ENCODE measurements around the gene OVCH2. TPM values are rescaled to one million over a fixed set of nuclear protein-coding genes. Genes with fewer than 3 reads are reported as not detected.
"Not testable (repeated sequence)": the region's sequence is repeated elsewhere in the genome, so short reads cannot be mapped to it uniquely, and the experiment has no call there.

OVCH2 gene
- 1 to 10 TPM in 3 of 4 donors, not detected in 1; 4.6 to 7.7 (median 6.1) TPM for polyA plus RNA-seq (ENCODE audit: insufficient read length in 4 of 4)

- no peak for DNase-seq (ENCODE audit: low read depth in 4 of 4, low spot score in 3 of 4)
Measured at GRCh38 chr11:7706377-7706776, at the start of gene OVCH2. TSS of gene OVCH2 (minus strand) at chr11:7706477. CDS start at chr11:7706394, 83 bp downstream.

GRCh38 chr11:7749456-7749855 is 43.2 kb upstream of the OVCH2 start:
- no peak for DNase-seq (ENCODE audit: low read depth in 4 of 4, low spot score in 3 of 4)

- not testable (repeated sequence) for DNase-seq (ENCODE audit: low read depth in 4 of 4, low spot score in 3 of 4)
Measured at GRCh38 chr11:7734767-7735166, 28.5 kb upstream of the OVCH2 start.

GRCh38 chr11:7714786-7715185 is 8.5 kb upstream of the OVCH2 start:
- no peak for DNase-seq (ENCODE audit: low read depth in 4 of 4, low spot score in 3 of 4)

GRCh38 chr11:7703740-7704139 is 2.5 kb downstream of the OVCH2 start:
- DNase-seq (ENCODE audit: low read depth in 4 of 4, low spot score in 3 of 4): no peak

GRCh38 chr11:7696424-7696823 is 9.9 kb downstream of the OVCH2 start:
- DNase-seq (ENCODE audit: low read depth in 4 of 4, low spot score in 3 of 4): no peak

GRCh38 chr11:7694235-7694634 is 12.0 kb downstream of the OVCH2 start:
- no peak for DNase-seq (ENCODE audit: low read depth in 4 of 4, low spot score in 3 of 4)

- no peak for DNase-seq (ENCODE audit: low read depth in 4 of 4, low spot score in 3 of 4)
Measured at GRCh38 chr11:7692426-7692825, 13.9 kb downstream of the OVCH2 start.

- no peak for DNase-seq (ENCODE audit: low read depth in 4 of 4, low spot score in 3 of 4)
Measured at GRCh38 chr11:7691759-7692350, 14.4 kb downstream of the OVCH2 start.

GRCh38 chr11:7690648-7691047 is 15.6 kb downstream of the OVCH2 start:
- DNase-seq (ENCODE audit: low read depth in 4 of 4, low spot score in 3 of 4): no peak

- DNase-seq (ENCODE audit: low read depth in 4 of 4, low spot score in 3 of 4): no peak
Measured at GRCh38 chr11:7689239-7689638, 17.0 kb downstream of the OVCH2 start.

- DNase-seq (ENCODE audit: low read depth in 4 of 4, low spot score in 3 of 4): no peak
Measured at GRCh38 chr11:7688238-7688826, 17.9 kb downstream of the OVCH2 start.

- no peak for DNase-seq (ENCODE audit: low read depth in 4 of 4, low spot score in 3 of 4)
Measured at GRCh38 chr11:7687386-7687785, 18.9 kb downstream of the OVCH2 start.

- DNase-seq (ENCODE audit: low read depth in 4 of 4, low spot score in 3 of 4): no peak
Measured at GRCh38 chr11:7686761-7687160, 19.5 kb downstream of the OVCH2 start.

GRCh38 chr11:7683571-7683970 is 22.7 kb downstream of the OVCH2 start:
- DNase-seq (ENCODE audit: low read depth in 4 of 4, low spot score in 3 of 4): no peak

GRCh38 chr11:7677796-7678201 is 28.5 kb downstream of the OVCH2 start:
- no peak for DNase-seq (ENCODE audit: low read depth in 4 of 4, low spot score in 3 of 4)

- no peak for DNase-seq (ENCODE audit: low read depth in 4 of 4, low spot score in 3 of 4)
Measured at GRCh38 chr11:7677071-7677470, 29.2 kb downstream of the OVCH2 start.

- no peak for DNase-seq (ENCODE audit: low read depth in 4 of 4, low spot score in 3 of 4)
Measured at GRCh38 chr11:7675631-7676030, 30.6 kb downstream of the OVCH2 start.

- DNase-seq (ENCODE audit: low read depth in 4 of 4, low spot score in 3 of 4): peak in 1 of 4 donors; percentile 46
Measured at GRCh38 chr11:7673724-7674434, 32.4 kb downstream of the OVCH2 start.

- peak in 1 of 4 donors; percentile 37 for DNase-seq (ENCODE audit: low read depth in 4 of 4, low spot score in 3 of 4)
Measured at GRCh38 chr11:7672960-7673723, 33.1 kb downstream of the OVCH2 start, which contains the start of gene CYB5R2. TSS of gene CYB5R2 (minus strand) at chr11:7673500. CDS start at chr11:7672825, 675 bp downstream.
